Activated naive CD4-positive, alpha-beta T cell treated with anti-CD3 and anti-CD28 coated beads, Interleukin-2, amount 50 U/mL, for 72 hours (primary cell): ENCODE results near the gene UACA. TPM values are rescaled to one million over a fixed set of nuclear protein-coding genes. Genes with fewer than 3 reads are reported as not detected.
"Not testable (repeated sequence)": the region's sequence is repeated elsewhere in the genome, so short reads cannot be mapped to it uniquely, and the experiment has no call there.

Experiments used
- ATAC-seq, 2 donors: fragments of 150-1000 bp; cut with Tn5 transposase; 2 replicates each; pipeline ENCODE4 v1.10.0; 2021; ENCODE audit warnings: mild to moderate bottlenecking in 2 of 2, moderate library complexity in 2 of 2
- DNase-seq, 2 donors: peaks; one replicate each; pipeline ENCODE4 v3.0.0; 2021 to 2022; ENCODE audit warnings: low spot score in 2 of 2
- H3K27ac Mint-ChIP-seq, 2 donors: one replicate each; pipeline ENCODE4 v1.8.0; 2022; ENCODE audit warnings: mild to moderate bottlenecking in 2 of 2, mixed read lengths in 2 of 2
- H3K36me3 Mint-ChIP-seq, 2 donors: one replicate each; pipeline ENCODE4 v1.8.0; 2022; ENCODE audit warnings: mixed read lengths in 2 of 2
- H3K9me3 Mint-ChIP-seq, 2 donors: one replicate each; pipeline ENCODE4 v1.8.0; 2022; ENCODE audit warnings: mixed read lengths in 2 of 2
- total RNA-seq, 2 donors: library from RNA; stranded (reverse); gene quantifications; one replicate each; pipeline ENCODE4 v1.2.3, GENCODE V29; 2022

Gene UACA
- total RNA-seq, 2 donors from 2014 or later: 2.8 to 7.7 TPM

DNA sequence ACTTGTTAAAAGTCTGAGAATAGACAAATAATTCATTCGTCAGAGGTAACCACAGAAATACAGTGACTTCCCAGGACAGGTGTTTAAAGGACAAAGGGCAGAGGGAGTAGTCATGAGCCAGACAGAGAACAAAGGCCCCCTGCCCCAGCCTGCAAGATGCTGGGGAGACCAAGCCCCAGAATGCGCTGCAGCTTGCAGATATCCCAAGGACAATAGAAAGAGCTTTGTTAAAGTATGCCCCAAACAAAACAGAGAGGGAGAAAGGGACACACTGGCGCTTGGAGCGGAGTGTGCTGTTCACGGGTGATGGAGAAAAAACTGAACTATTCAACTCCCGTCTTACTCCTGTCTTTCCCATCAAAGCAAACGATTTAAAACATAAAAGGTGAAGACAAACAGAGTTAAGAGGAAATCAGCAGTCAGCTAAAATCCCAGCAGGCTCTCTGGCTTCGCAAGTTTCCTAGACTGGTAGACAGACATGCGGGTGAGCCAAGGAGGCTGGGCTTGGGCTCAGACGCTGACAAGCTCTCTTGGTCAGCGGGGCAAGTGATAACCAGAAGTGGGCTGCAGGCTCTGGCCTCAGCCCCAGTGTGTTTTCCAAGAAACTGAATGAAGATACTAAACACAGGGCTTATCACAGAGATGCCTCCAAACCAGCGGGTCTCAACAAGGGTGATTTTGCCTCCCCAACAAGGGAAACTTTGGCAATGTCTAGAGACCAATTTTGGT is 130.1 kb downstream of the UACA start:
- no peak for ATAC-seq
- peak overlapping the region in 1 of 2 donors; percentile 48 for H3K27ac Mint-ChIP-seq
- no peaks in the 10 kb centered on the region for H3K36me3 Mint-ChIP-seq
- DNase-seq: no peak
- no peaks in the 10 kb centered on the region for H3K9me3 Mint-ChIP-seq

DNA sequence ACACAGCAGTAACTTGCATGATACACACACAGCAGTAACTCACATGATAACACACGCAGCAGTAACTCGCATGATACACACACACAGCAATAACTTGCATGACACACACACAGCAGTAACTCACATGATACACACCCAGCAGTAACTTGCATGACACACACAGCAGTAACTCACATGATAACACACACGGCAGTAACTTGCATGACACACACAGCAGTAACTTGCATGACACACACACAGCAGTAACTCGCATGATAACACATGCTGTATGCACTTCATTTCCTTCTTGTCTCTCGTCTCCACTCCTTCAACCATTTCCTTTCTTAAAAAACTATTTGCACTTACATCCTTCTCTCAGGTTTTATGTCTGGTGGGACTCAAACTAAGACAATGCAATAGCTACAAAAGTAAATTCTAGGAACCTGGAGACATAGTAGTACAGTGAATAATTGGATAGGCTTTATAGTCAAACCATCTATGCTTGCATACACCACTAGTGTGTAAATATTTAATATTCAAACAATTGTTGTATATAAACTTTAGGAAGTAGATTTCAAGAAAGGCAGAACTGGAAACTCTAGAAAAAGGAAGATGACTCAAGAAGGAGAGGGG is 130.8 kb downstream of the UACA start:
- H3K36me3 Mint-ChIP-seq: no peaks in the 10 kb centered on the region
- ATAC-seq: no peak
- H3K9me3 Mint-ChIP-seq: no peaks in the 10 kb centered on the region
- H3K27ac Mint-ChIP-seq: no peak overlapping the region
- DNase-seq: no peak

DNA sequence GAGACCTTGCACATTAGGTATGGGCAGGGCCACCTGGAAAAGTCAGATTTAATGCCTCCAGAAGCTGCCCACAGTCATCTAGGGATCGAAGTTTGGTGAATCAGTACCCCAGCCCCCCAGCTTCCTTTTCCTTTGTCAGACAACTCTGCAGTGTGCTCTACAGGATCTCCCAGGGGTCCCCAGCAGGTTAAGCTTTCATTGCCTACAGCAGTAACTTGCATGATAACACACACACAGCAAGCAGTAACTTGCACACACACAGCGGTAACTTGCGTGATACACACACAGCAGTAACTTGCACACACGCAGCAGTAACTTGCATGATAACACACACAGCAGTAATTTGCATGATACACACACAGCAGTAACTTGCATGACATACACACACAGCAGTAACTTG is 131.3 kb downstream of the UACA start:
- no peak overlapping the region for H3K27ac Mint-ChIP-seq
- DNase-seq: no peak
- no peaks in the 10 kb centered on the region for H3K9me3 Mint-ChIP-seq
- ATAC-seq: no peak
- no peaks in the 10 kb centered on the region for H3K36me3 Mint-ChIP-seq

DNA sequence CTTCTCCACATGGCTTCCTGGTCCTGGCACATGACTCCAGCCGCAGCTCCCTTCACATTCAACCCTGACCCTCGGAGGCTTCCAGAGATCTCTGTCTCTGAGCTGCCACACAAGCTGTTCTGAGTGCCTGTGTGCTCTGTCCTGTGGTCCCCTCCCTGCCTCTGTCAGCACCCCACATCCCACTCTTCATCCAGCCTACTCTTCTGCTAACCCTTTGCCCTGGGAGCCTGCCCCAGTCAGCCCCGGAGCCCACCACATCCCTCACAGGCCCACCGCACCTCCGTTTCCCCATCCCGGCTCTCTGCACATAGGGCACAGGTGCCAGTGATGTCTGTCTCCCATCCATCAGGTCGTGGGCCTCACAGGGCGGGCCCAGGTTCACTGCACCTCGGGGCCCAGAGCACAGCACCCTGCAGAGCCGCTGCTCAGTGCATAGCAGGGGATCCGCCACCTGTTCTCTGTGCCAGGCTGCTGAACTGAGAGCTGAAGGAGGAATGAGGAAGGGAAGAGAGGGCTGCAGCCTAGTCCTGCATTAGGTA is 133.6 kb downstream of the UACA start:
- DNase-seq: no peak
- Mint-ChIP-seq H3K36me3 (no peaks in the 10 kb centered on the region), H3K9me3 (no peaks in the 10 kb centered on the region), H3K27ac (no peak overlapping the region)
- no peak for ATAC-seq

DNA sequence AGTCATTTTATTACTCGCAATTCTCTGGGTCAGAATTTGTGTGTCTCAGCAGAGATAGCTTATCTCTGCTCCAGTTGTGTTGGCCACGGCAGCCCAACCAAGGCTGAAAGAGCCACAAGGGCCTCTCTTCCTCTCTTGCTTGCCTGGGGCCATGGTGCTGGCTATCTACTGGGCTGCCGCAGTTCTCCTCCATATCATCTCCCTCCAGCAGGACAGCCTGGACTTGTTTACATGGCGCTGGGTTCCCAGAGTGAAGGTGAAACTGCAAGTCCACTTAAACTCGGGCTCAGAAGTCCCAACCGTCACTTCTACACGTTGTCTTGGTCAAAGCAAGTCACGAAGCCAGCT is 134.8 kb downstream of the UACA start:
- Mint-ChIP-seq H3K27ac (no peak overlapping the region), H3K9me3 (no peaks in the 10 kb centered on the region), H3K36me3 (no peaks in the 10 kb centered on the region)
- ATAC-seq (no peak), DNase-seq (no peak)

DNA sequence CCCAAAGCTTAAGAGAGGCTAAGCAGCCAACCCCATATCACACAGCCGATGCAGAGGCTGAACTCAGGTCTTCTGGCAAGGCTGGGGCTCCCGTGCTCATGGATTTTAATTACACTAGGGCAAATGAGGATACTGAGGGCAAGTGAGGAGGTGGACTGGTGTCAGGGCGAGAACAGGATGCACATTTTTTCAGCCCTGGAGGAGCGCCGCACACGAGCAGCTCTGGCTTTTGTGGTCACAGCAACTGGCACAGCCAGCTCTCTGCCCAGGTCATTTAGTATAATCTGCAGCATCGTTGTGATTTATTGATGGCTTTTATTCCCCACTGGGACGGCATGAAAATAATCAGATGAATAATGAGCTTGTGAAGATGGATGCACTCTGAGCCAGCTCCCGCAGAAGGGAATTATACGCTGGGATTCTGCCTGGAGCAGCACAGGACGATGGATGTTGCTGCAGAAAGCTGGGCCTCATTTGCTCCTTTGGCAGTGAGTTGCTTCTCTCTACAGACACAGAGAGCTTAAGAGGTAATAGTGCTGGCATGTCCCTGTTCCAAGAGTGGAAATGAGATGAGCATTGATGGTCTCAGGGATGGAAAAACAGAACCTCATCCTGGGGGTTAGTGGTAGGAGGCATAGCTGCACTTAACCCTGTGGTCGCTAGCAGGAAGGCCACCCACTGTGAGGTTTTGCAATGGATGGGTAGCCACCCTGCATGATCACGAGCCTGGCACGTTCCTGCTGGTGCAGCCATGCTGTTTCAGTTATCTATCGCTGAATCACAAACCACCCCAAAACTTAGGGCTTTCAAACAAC is 135.4 kb downstream of the UACA start:
- H3K9me3 Mint-ChIP-seq: no peaks in the 10 kb centered on the region
- DNase-seq: no peak
- no peak for ATAC-seq
- H3K27ac Mint-ChIP-seq: no peak overlapping the region
- H3K36me3 Mint-ChIP-seq: no peaks in the 10 kb centered on the region

DNA sequence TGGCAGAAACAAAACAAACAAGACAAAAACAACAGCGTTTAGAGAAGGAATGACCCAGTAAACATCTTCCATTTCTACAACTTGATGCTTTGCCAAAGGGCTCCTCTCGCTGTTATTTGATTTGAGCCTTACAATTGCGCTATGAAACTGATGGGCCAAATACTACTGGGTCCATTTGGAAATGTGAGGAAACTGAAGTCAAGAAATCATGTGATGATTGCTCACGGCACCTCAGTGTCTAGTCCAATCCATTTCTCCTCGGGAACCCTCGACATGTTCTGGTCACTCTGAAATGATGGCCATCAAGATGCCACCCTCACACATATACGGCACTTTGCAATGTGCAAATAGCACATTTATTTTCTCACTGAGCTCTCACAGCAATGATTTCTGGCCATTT is 136.0 kb downstream of the UACA start:
- Mint-ChIP-seq H3K9me3 (peaks cover 0 to 4% of the 10 kb centered on the region in 2 donors), H3K27ac (no peak overlapping the region), H3K36me3 (no peaks in the 10 kb centered on the region)
- DNase-seq: no peak
- no peak for ATAC-seq

DNA sequence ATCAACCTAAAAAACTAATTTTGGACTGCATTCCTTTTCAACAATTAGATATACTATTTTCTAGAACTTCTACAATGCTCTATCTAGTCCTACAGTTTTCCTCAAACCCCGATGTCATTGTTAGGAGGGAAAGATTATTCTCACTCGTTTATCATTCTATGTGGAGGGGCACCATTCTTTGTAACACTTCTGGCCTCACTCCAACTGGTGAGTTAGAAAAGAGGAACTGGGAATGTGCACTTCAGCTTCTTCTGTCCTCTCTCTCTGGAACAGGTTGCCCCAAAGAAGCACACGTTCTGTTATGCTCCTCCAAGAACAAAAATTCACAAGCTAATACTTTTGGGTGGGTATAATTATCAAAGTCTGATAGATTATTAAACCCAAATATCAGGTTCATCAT is 137.9 kb downstream of the UACA start:
- ATAC-seq (no peak), DNase-seq (no peak)
- Mint-ChIP-seq H3K36me3 (no peaks in the 10 kb centered on the region), H3K27ac (no peak overlapping the region), H3K9me3 (peaks cover 0 to 4% of the 10 kb centered on the region in 2 donors)

DNA sequence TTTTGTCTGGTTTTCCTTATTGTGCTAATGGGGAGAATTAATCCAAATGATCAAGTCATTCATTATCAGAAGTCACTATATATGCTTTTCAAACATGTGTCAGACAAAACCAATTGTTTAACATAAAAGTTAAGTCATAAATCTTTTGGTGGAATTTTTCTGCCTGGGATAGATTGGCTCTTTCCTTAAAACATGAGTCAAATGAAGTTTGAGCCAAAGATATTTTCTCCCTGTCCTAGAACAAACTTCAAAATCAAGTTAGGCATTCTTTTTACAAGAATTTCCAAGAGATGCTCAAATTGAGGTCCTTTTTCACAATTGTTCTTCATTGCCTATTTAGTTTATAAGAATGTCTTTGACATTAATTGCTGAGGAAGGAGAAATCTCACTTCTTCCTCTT is 138.3 kb downstream of the UACA start:
- ATAC-seq: no peak
- H3K36me3 Mint-ChIP-seq: no peaks in the 10 kb centered on the region
- H3K9me3 Mint-ChIP-seq: peaks cover 0 to 4% of the 10 kb centered on the region in 2 donors
- no peak overlapping the region for H3K27ac Mint-ChIP-seq
- no peak for DNase-seq

DNA sequence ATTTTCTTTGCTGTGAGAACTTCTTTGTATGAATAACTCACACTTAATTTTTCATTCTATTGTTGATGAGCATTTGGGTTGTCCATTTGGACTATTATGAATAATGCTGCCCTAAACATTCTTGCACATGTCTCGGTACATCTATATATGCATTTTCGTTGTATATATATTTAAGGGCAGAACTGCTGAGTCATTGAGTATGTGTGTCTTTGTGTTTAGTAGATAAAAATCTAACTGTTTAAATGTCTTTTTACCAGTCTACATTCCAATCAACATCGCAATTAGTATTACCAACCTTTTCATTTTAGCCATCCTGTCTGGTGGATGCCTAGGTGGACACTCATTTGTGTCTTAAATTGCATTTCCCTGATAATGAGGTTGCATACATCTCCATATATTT is 144.4 kb downstream of the UACA start:
- no peak for DNase-seq
- Mint-ChIP-seq H3K36me3 (no peaks in the 10 kb centered on the region), H3K27ac (no peak overlapping the region), H3K9me3 (peaks cover 0 to 4% of the 10 kb centered on the region in 2 donors)
- no peak for ATAC-seq

DNA sequence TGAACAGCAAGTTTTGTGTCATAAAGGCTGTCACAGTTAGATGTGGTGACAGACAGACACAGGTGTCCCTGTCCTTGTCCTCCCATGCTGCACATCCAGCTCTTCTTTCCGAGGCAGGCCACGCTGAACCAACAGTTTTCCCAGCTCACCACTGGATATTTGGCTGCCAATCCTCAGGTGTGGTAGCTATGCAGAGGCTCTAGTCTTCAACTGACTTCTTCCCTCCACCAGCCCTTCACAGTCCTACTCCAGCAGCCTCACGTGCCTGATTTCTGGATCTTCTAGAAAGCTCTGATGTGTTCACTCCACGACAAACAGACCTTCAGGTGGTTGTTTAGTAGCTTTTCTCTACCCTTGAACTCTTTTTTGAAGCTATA is 145.5 kb downstream of the UACA start:
- H3K36me3 Mint-ChIP-seq: no peaks in the 10 kb centered on the region
- ATAC-seq (peak in 1 of 2 donors; percentile 37), DNase-seq (no peak)

DNA sequence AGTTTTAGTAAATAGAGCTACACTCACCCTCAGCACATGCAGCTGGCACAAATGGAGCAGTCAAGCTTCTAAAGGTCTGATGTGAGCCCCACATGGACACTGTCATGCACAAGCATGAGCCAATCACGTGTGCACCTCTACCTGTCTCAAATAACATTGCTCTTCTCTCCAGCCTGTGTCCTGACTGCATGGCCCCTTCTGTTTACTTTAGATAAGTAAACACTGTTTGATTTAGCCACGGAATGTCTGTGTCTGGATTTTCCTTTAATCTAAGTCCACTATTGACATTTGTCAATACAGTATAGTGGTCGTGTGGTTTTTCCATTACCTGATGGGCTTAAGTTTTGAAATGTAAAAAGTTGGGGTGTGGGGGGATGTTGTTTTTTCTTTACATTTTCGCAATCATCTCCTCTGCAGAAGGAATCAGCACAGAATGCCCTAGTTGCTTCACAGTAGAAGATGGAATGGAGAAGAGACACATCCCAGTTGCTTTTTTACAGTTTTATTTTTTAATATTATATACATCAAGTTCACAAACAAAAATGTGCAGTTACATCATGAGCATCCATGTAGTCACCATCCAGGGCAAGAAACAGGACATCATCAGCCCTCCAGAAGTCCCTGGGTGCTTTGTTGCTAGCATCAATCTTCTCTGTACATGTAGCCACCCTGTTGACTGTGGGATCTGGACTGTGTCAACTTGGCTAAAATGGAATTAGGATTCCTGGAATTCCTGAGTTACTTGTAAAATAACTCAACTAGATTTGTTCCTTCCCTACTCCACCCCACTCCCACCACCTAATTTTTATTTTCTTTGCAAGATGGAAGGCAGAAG is 146.1 kb downstream of the UACA start:
- DNase-seq (no peak), ATAC-seq (peak in 1 of 2 donors; percentile 16)
- Mint-ChIP-seq H3K9me3 (no peaks in the 10 kb centered on the region), H3K27ac (no peak overlapping the region), H3K36me3 (no peaks in the 10 kb centered on the region)

More for the DNA sequence above, 145.5 kb downstream of the UACA start:
- no peak overlapping the region for H3K27ac Mint-ChIP-seq
- H3K9me3 Mint-ChIP-seq: peaks cover 0 to 4% of the 10 kb centered on the region in 2 donors

DNA sequence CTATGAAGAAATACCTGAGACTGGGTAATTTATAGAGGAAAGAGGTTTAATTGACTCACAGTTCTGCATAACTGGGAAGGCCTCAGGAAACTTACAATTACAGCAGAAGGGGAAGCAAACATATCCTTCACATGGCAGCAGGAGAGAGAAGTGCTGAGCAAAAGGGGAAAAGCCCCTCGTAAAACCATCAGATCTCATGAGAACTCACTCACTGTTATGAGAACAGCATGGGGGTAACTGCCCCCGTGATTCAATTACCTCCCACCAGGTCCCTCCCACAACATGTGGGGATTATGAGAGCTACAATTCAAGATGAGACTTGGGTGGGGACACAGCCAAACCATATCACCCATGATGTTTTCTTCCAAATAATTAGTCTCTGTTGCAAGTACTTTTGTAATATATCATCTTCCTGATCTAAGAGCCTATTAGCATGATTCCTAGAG is 147.0 kb downstream of the UACA start:
- not testable (repeated sequence) for ATAC-seq, H3K36me3 Mint-ChIP-seq, H3K27ac Mint-ChIP-seq, DNase-seq, H3K9me3 Mint-ChIP-seq

DNA sequence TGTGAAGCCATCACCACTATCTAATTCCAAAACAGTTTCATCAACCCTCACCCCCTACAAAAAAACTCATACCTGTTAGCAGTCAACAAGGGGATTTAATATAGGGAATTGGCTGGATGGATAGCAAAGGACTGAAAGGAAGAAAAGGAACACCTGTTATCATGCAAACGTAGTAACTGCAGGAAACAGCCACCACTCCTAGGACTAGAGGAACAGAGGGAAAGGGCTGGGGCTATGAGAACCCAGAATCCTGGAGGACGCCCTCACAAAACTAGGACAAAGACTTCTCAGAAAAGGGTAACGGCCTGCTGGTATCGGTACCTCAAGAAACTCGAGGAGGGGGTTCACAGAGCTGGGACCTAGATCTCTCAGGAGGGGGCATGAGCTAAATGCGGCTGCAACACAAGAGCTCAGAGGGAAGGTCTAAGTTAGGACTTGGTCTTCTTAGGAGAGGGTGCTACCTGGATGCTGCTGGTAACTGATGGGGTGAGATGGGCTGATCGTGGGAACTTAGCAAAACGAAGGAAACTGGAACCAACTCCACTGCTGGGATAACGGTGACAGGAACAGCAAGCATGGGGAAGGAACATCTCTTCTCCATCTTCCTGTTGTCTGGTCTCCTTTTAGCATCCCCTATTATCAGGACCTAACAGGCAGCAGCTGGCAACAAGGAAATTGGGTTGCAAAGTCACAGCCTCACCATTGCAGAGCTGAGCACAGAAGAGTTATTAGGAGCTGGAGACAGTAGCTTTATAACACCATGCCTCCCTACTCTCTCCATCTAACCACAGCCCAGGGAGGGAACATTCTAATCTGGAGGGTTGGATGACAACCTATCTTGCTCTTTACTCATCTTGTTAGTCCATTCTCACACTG is 147.7 kb downstream of the UACA start:
- ATAC-seq: no peak
- no peaks in the 10 kb centered on the region for H3K9me3 Mint-ChIP-seq
- no peak for DNase-seq
- no peaks in the 10 kb centered on the region for H3K36me3 Mint-ChIP-seq
- H3K27ac Mint-ChIP-seq: no peak overlapping the region

DNA sequence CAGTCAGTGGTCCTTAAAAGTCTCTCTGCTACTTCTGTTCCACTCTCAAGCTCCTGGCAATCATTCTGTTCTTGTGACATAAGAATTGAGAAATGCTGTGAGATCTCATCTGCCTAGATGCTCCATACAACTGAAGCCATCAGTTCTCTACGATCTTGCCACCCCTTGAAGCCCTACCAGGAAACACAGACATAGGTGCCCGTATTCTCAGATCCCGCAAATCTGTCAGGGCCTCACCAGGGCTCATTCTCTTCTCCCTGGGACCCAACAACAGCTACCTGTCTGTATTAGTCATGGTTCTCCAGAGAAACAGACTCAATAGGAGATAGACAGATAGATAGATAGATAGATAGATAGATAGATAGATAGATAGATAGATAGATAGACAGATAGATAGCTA is 149.1 kb downstream of the UACA start:
- Mint-ChIP-seq H3K27ac (no peak overlapping the region), H3K9me3 (no peaks in the 10 kb centered on the region), H3K36me3 (no peaks in the 10 kb centered on the region)
- no peak for DNase-seq
- ATAC-seq: no peak

DNA sequence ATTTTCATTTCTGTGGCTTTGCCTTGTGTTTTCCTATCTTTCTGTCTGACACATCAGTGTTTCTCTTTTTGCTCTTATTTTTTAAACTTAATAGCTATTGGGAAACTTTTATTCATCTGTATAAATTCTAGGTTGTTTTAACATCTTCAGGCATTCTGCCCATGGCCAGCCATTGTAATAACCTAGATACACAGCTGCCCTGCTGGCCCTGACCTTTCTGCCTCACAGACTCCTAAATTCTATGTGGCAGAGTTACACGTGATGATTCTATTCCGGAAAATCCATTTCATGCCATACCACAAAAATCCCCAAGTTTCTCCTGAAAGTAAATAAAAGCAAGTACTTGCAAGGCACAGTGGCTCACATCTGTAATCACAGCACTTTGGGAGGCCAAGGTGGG is 150.1 kb downstream of the UACA start:
- H3K9me3 Mint-ChIP-seq: no peaks in the 10 kb centered on the region
- H3K36me3 Mint-ChIP-seq: no peaks in the 10 kb centered on the region
- DNase-seq: no peak
- no peak for ATAC-seq
- H3K27ac Mint-ChIP-seq: no peak overlapping the region
